IMR-90 (cell line): ENCODE measurements around the gene ILF3. TPM values are rescaled to one million over a fixed set of nuclear protein-coding genes. Genes with fewer than 3 reads are reported as not detected.

Experiments
- ATAC-seq: fragments of 200-7000 bp; cut with Tn5 transposase; 2 replicates; pipeline ENCODE4 v1.9.1; 2020; ENCODE audit warnings: low read depth, mild to moderate bottlenecking, moderate library complexity
- BruUV-seq: library from RNA; stranded (reverse); fragments of 400-500 nt; replicated peaks from 2 replicates; lab custom pipeline; 2021; lab: Mats Ljungman, UMichigan
- CTCF ChIA-PET: fragments of 300-600 bp; formaldehyde crosslinking; extraction: SDS; loops from one replicate; lab custom pipeline; 2021; ENCODE audit warnings: antibody characterized with exemption; lab: Yijun Ruan, JAX
- POLR2A ChIA-PET: fragments of 300-600 bp; sonication (Branson Sonifier 250); formaldehyde crosslinking; loops from one replicate; lab custom pipeline; 2022; ENCODE audit warnings: antibody characterized with exemption; ENCODE audit not compliant: unreplicated experiment; lab: Charles Lee
- DNase-seq: peaks from one replicate; pipeline ENCODE4 v3.0.0; 2013
- H2AFZ ChIP-seq: replicated peaks from 2 replicates; pipeline ENCODE3; 2013; ENCODE audit warnings: low read length, mild to moderate bottlenecking; ENCODE audit not compliant: poor library complexity
- H2AK5ac ChIP-seq: 2 replicates; pipeline ENCODE4 v1.6.1; 2013; ENCODE audit warnings: low read depth, low read length, inconsistent platforms
- H2AK9ac ChIP-seq: replicated peaks from 2 replicates; pipeline ENCODE3; 2013; ENCODE audit warnings: mild to moderate bottlenecking, low read depth, low read length, moderate library complexity; ENCODE audit not compliant: poor library complexity
- H2BK120ac ChIP-seq: 2 replicates; pipeline ENCODE4 v1.6.1; 2013; ENCODE audit warnings: low read depth, low read length, inconsistent platforms
- H2BK15ac ChIP-seq: 3 replicates; pipeline ENCODE4 v1.6.1; 2013; ENCODE audit warnings: low read depth, low read length, inconsistent platforms
- H2BK20ac ChIP-seq: 2 replicates; pipeline ENCODE4 v1.6.1; 2013; ENCODE audit warnings: low read depth, mild to moderate bottlenecking, inconsistent platforms, low read length, moderate library complexity
- H2BK5ac ChIP-seq: 2 replicates; pipeline ENCODE4 v1.6.1; 2013; ENCODE audit warnings: mild to moderate bottlenecking, low read depth, low read length, inconsistent platforms; ENCODE audit not compliant: poor library complexity, severe bottlenecking
- H3K14ac ChIP-seq: replicated peaks from 2 replicates; pipeline ENCODE4 v1.6.1; 2013; ENCODE audit warnings: low read depth, low read length, inconsistent platforms
- H3K18ac ChIP-seq: 2 replicates; pipeline ENCODE4 v1.6.1; 2013; ENCODE audit warnings: low read depth, low read length, control low read depth
- H3K23ac ChIP-seq: 2 replicates; pipeline ENCODE4 v1.6.1; 2013; ENCODE audit warnings: low read depth, low read length, inconsistent platforms
- H3K27ac ChIP-seq: 2 replicates; pipeline ENCODE4 v1.5.1; 2013; ENCODE audit warnings: mild to moderate bottlenecking, control low read depth, low read length; ENCODE audit not compliant: insufficient read depth
- H3K27me3 ChIP-seq: 2 replicates; pipeline ENCODE4 v1.6.1; 2013; ENCODE audit warnings: low read length; ENCODE audit not compliant: control insufficient read depth, insufficient read depth
- H3K36me3 ChIP-seq: 2 replicates; pipeline ENCODE4 v1.6.1; 2013; ENCODE audit warnings: low read length, mixed read lengths; ENCODE audit not compliant: control insufficient read depth, insufficient read depth
- H3K4ac ChIP-seq: 2 replicates; pipeline ENCODE4 v1.6.1; 2013; ENCODE audit warnings: low read depth, low read length, inconsistent platforms
- H3K4me1 ChIP-seq: 2 replicates; pipeline ENCODE4 v1.6.1; 2013; ENCODE audit warnings: low read length, mixed read lengths; ENCODE audit not compliant: control insufficient read depth, insufficient read depth
- H3K4me2 ChIP-seq: 2 replicates; pipeline ENCODE4 v1.6.1; 2013; ENCODE audit warnings: low read depth, mild to moderate bottlenecking, control low read depth, low read length, moderate library complexity
- H3K4me3 ChIP-seq: 2 replicates; pipeline ENCODE4 v1.5.1; 2013; ENCODE audit warnings: low read depth, mild to moderate bottlenecking, control low read depth, low read length, moderate library complexity; ENCODE audit not compliant: insufficient read depth
- H3K56ac ChIP-seq: 2 replicates; pipeline ENCODE4 v1.6.1; 2013; ENCODE audit warnings: low read length, inconsistent platforms; ENCODE audit not compliant: insufficient read depth; ENCODE audit errors: extremely low read depth
- H3K79me1 ChIP-seq, 2 experiments: 2 replicates each; pipeline ENCODE4 v1.6.1; 2013; ENCODE audit warnings: low read length in 2 of 2, inconsistent platforms in 1 of 2, low read depth in 1 of 2
- H3K9ac ChIP-seq: 2 replicates; pipeline ENCODE4 v1.6.1; 2013; ENCODE audit warnings: low read depth, low read length, control low read depth
- H3K9me1 ChIP-seq: 2 replicates; pipeline ENCODE4 v1.6.1; 2013; ENCODE audit warnings: low read length, inconsistent platforms; ENCODE audit not compliant: insufficient read depth
- H3K9me3 ChIP-seq: 2 replicates; pipeline ENCODE4 v1.6.1; 2013; ENCODE audit warnings: low read length; ENCODE audit not compliant: control insufficient read depth, insufficient read depth
- H4K20me1 ChIP-seq: 2 replicates; pipeline ENCODE4 v1.6.1; 2013; ENCODE audit warnings: low read length, inconsistent platforms; ENCODE audit not compliant: insufficient read depth
- H4K5ac ChIP-seq: 2 replicates; pipeline ENCODE4 v1.6.1; 2013; ENCODE audit warnings: mild to moderate bottlenecking, low read depth, low read length, control low read depth
- H4K8ac ChIP-seq, 2 experiments: 2 replicates each; pipeline ENCODE4 v1.6.1; 2013; ENCODE audit warnings: low read depth in 2 of 2, low read length in 2 of 2, control low read depth in 1 of 2, inconsistent platforms in 1 of 2
- H4K91ac ChIP-seq: 2 replicates; pipeline ENCODE4 v1.6.1; 2013; ENCODE audit warnings: low read depth, low read length, inconsistent platforms; ENCODE audit not compliant: insufficient read depth
- BHLHE40 ChIP-seq: fragments of 150-350 bp; IDR thresholded peaks from 2 replicates; pipeline ENCODE4 v1.6.1; 2016; ENCODE audit warnings: mild to moderate bottlenecking, low read depth, low read length
- CEBPB ChIP-seq: IDR thresholded peaks from 2 replicates; pipeline ENCODE4 v1.6.1; 2012; ENCODE audit warnings: low read depth, low read length, improper control_type of control experiment
- CHD1 ChIP-seq: IDR thresholded peaks from 2 replicates; pipeline ENCODE4 v1.6.1; 2012; ENCODE audit warnings: low read depth, low read length, improper control_type of control experiment
- FOS ChIP-seq: fragments of 150-350 bp; IDR thresholded peaks from 2 replicates; pipeline ENCODE4 v1.6.1; 2016; ENCODE audit warnings: low read depth, low read length
- MAFK ChIP-seq: IDR thresholded peaks from 2 replicates; pipeline ENCODE4 v1.6.1; 2012; ENCODE audit warnings: low read depth, low read length, improper control_type of control experiment
- MAZ ChIP-seq: IDR thresholded peaks from 2 replicates; pipeline ENCODE4 v1.6.1; 2012; ENCODE audit warnings: low read depth, mild to moderate bottlenecking, low read length, improper control_type of control experiment, moderate library complexity, borderline replicate concordance
- MXI1 ChIP-seq: IDR thresholded peaks from 2 replicates; pipeline ENCODE4 v1.6.1; 2012; ENCODE audit warnings: low read depth, mild to moderate bottlenecking, low read length, moderate library complexity, borderline replicate concordance
- NFE2L2 ChIP-seq: fragments of 150-350 bp; IDR thresholded peaks from 2 replicates; pipeline ENCODE4 v1.6.1; 2016; ENCODE audit warnings: low read depth, mild to moderate bottlenecking, low read length
- POLR2A ChIP-seq: IDR thresholded peaks from 2 replicates; pipeline ENCODE4 v1.6.1; 2012; ENCODE audit warnings: mild to moderate bottlenecking, low read depth, low read length
- RAD21 ChIP-seq: IDR thresholded peaks from 2 replicates; pipeline ENCODE4 v1.6.1; 2012; ENCODE audit warnings: low read length, improper control_type of control experiment
- RCOR1 ChIP-seq: IDR thresholded peaks from 2 replicates; pipeline ENCODE4 v1.6.1; 2012; ENCODE audit warnings: mild to moderate bottlenecking, low read length, improper control_type of control experiment; ENCODE audit not compliant: insufficient replicate concordance
- RFX5 ChIP-seq: IDR thresholded peaks from 2 replicates; pipeline ENCODE4 v1.8.0; 2012; ENCODE audit warnings: low read depth, mild to moderate bottlenecking, low read length, moderate library complexity
- SMC3 ChIP-seq: fragments of 150-350 bp; IDR thresholded peaks from 2 replicates; pipeline ENCODE4 v1.6.1; 2016; ENCODE audit warnings: low read depth, mild to moderate bottlenecking, antibody characterized with exemption, low read length, moderate library complexity
- WGBS, 2 experiments: methylation state at CpG; one replicate each; pipeline versions ENCODE4 v1.1.5 to v1.1.7; 2013; ENCODE audit warnings: missing lambda C conversion rate in 2 of 2; ENCODE audit not compliant: insufficient read length in 1 of 2; ENCODE audit errors: extremely low coverage in 2 of 2; 5-methylcytosine and 5-hydroxymethylcytosine counted together
- dilution Hi-C: fragments of 300-500 bp; cut with HindIII; formaldehyde crosslinking; loops from one replicate; pipeline ENCODE4 v1.14.3; 2018; ENCODE audit warnings: low sequenced_read_pairs; ENCODE audit not compliant: unreplicated experiment
- in situ Hi-C: fragments of 300-500 bp; cut with MboI; formaldehyde crosslinking; loops from 3 replicates; pipeline ENCODE4 v1.14.3; 2019; ENCODE audit warnings: low sequenced_read_pairs, inconsistent platforms, mixed read lengths
- intact Hi-C: fragments of 100-400 bp; cut with micrococcal nuclease; formaldehyde crosslinking; loops from 2 replicates; pipeline ENCODE4 v1.10.0; 2022
- polyA plus RNA-seq, 3 experiments: library from polyadenylated mRNA; depleted of rRNA; stranded (reverse); fragments of >200 nt; gene quantifications; 2 replicates each; pipeline ENCODE4 v1.2.3, GENCODE V29; 2012; ENCODE audit warnings: low replicate concordance in 1 of 3
- total RNA-seq: library from RNA; depleted of rRNA; stranded (reverse); fragments of >200 nt; gene quantifications from 2 replicates; pipeline ENCODE4 v1.2.3, GENCODE V29; 2012
- TF ChIP-seq, protein P1 (sequence below): conservative IDR thresholded peaks from 2 replicates; pipeline ENCODE4 v1.5.1; 2012; ENCODE audit warnings: mild to moderate bottlenecking, low read depth, low read length, improper control_type of control experiment
- TF ChIP-seq, protein P2 (sequence below): fragments of 150-350 bp; IDR thresholded peaks from 2 replicates; pipeline ENCODE4 v1.6.1; 2016; ENCODE audit warnings: low read depth, mild to moderate bottlenecking, low read length, moderate library complexity, borderline replicate concordance
- TF ChIP-seq, protein P3 (sequence below): fragments of 150-350 bp; IDR thresholded peaks from 2 replicates; pipeline ENCODE4 v1.6.1; 2017; ENCODE audit warnings: mild to moderate bottlenecking, antibody characterized with exemption, low read length, low read depth

ILF3 gene
- total and polyA plus RNA-seq, 2 of the 4 experiments (the other 2 are of a cell fraction) = 120 to 166 TPM

DNA sequence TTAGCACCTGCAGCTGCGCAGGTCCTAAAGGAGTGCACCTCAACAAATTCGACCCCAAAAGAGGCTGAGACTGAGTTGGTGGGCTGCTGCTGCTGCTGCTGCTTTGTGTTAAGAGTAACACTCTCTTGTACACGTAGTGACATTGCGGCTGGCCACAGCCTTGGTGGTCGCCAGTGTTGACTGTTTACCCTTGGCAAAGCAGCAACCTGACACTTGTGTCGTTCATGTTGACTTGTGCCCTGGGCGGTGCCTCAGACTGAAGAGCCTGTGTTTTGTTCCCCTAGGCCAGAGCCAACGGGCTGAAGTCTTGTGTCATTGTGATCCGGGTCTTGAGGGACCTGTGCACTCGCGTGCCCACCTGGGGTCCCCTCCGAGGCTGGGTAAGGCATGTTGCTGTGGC, 24.7 kb downstream of the ILF3 start:
- Histone ChIP-seq H2BK120ac (no peak overlapping the region), H3K56ac (no peak overlapping the region), H4K91ac (no peak overlapping the region), H3K9me1 (no peaks in the 10 kb centered on the region), H3K18ac (no peak overlapping the region), H2BK5ac (no peak overlapping the region), H3K4me2 (no peak overlapping the region), H3K9me3 (no peaks in the 10 kb centered on the region), H2BK20ac (no peak overlapping the region), H3K36me3 (peaks cover 77% of the 10 kb centered on the region), H2BK15ac (no peak overlapping the region), H4K20me1 (peaks cover 81% of the 10 kb centered on the region), H3K27ac (no peak overlapping the region), H3K4me1 (no peaks in the 10 kb centered on the region), H4K5ac (no peak overlapping the region), H3K79me1 (peaks cover 54 to 79% of the 10 kb centered on the region in 2 experiments), H3K27me3 (no peaks in the 10 kb centered on the region), H3K4me3 (no peak overlapping the region), H2AFZ (no peak overlapping the region), H3K9ac (no peak overlapping the region), H4K8ac (no peak overlapping the region), H2AK9ac (no peak overlapping the region), H3K14ac (no peak overlapping the region), H2AK5ac (no peak overlapping the region), H3K4ac (no peak overlapping the region), H3K23ac (no peak overlapping the region)
- in situ Hi-C loops = no loop called here
- intact Hi-C loops = no loop called here
- POLR2A ChIA-PET = no interaction called here
- CTCF ChIA-PET = no interaction called here
- dilution Hi-C loops = no loop called here
- no peak for DNase-seq
- TF ChIP-seq MXI1 (no peak), CHD1 (no peak), NFE2L2 (no peak), BHLHE40 (no peak), FOS (no peak), RCOR1 (no peak), RAD21 (no peak), MAFK (no peak), MAZ (no peak), RFX5 (no peak), SMC3 (no peak), CEBPB (no peak), POLR2A (no peak)
- TF ChIP-seq, protein P1, sequence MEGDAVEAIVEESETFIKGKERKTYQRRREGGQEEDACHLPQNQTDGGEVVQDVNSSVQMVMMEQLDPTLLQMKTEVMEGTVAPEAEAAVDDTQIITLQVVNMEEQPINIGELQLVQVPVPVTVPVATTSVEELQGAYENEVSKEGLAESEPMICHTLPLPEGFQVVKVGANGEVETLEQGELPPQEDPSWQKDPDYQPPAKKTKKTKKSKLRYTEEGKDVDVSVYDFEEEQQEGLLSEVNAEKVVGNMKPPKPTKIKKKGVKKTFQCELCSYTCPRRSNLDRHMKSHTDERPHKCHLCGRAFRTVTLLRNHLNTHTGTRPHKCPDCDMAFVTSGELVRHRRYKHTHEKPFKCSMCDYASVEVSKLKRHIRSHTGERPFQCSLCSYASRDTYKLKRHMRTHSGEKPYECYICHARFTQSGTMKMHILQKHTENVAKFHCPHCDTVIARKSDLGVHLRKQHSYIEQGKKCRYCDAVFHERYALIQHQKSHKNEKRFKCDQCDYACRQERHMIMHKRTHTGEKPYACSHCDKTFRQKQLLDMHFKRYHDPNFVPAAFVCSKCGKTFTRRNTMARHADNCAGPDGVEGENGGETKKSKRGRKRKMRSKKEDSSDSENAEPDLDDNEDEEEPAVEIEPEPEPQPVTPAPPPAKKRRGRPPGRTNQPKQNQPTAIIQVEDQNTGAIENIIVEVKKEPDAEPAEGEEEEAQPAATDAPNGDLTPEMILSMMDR = no peak
- TF ChIP-seq, protein P2, sequence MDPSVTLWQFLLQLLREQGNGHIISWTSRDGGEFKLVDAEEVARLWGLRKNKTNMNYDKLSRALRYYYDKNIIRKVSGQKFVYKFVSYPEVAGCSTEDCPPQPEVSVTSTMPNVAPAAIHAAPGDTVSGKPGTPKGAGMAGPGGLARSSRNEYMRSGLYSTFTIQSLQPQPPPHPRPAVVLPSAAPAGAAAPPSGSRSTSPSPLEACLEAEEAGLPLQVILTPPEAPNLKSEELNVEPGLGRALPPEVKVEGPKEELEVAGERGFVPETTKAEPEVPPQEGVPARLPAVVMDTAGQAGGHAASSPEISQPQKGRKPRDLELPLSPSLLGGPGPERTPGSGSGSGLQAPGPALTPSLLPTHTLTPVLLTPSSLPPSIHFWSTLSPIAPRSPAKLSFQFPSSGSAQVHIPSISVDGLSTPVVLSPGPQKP = no peak
- TF ChIP-seq, protein P3, sequence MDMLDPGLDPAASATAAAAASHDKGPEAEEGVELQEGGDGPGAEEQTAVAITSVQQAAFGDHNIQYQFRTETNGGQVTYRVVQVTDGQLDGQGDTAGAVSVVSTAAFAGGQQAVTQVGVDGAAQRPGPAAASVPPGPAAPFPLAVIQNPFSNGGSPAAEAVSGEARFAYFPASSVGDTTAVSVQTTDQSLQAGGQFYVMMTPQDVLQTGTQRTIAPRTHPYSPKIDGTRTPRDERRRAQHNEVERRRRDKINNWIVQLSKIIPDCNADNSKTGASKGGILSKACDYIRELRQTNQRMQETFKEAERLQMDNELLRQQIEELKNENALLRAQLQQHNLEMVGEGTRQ = no peak
- no peak for ATAC-seq
- 93% methylated on average over 11 of the region's 12 CpGs; no CpG with 5 or more reads in 1 of the 2 experiments for WGBS, 2 experiments
- no TSS peak for BruUV-seq
